Hematopoietic multipotent progenitor cell treated with erythropoietin and hydrocortisone succinate and interleukin-3 and kit ligand, for 17 days (in vitro differentiated cells): Measurements from ENCODE around the gene S100A1.
"Not testable (repeated sequence)": the region's sequence is repeated elsewhere in the genome, so short reads cannot be mapped to it uniquely, and the experiment has no call there.

Experiments
- DNase-seq: peaks from one replicate; pipeline ENCODE4 v3.0.0-alpha.2; 2015; ENCODE audit warnings: low spot score

The S100A1 gene

GRCh38 chr1:153658400-153659174, 30.4 kb downstream of the S100A1 start, which contains the start of gene SNAPIN:
Gene SNAPIN (plus strand): TSS chr1:153658703. CDS start chr1:153658744, 41 bp downstream.
- peak; percentile 86 for DNase-seq

GRCh38 chr1:153659175-153659534, 30.9 kb downstream of the S100A1 start:
- DNase-seq, result no peak

GRCh38 chr1:153659656-153660055, 31.4 kb downstream of the S100A1 start:
- no peak for DNase-seq

- no peak for DNase-seq
These were observed 33.0 kb downstream of the S100A1 start for GRCh38 chr1:153661111-153661708.

GRCh38 chr1:153662269-153662668, 34.0 kb downstream of the S100A1 start:
- no peak for DNase-seq

GRCh38 chr1:153663211-153663610, 35.0 kb downstream of the S100A1 start:
- DNase-seq, result no peak

- no peak for DNase-seq
These were observed 39.2 kb downstream of the S100A1 start for GRCh38 chr1:153667439-153667838.

- not testable (repeated sequence) for DNase-seq
These were observed 40.4 kb downstream of the S100A1 start for GRCh38 chr1:153668672-153669071.

GRCh38 chr1:153669606-153670005, 41.4 kb downstream of the S100A1 start:
- no peak for DNase-seq

- peak; percentile 25 for DNase-seq
These were observed 42.1 kb downstream of the S100A1 start for GRCh38 chr1:153670257-153670858.

- peak; percentile 98 for DNase-seq
These were observed 42.8 kb downstream of the S100A1 start, which contains the start of gene ILF2 for GRCh38 chr1:153670859-153671627. Gene ILF2 (minus strand): TSS chr1:153670993. CDS start chr1:153670922, 71 bp downstream.

- not testable (repeated sequence) for DNase-seq
These were observed 43.6 kb downstream of the S100A1 start for GRCh38 chr1:153671628-153672353.

- DNase-seq, result no peak
These were observed 45.3 kb downstream of the S100A1 start for GRCh38 chr1:153673511-153673910.

GRCh38 chr1:153677718-153678518, 49.7 kb downstream of the S100A1 start:
- DNase-seq, result peak; percentile 43

GRCh38 chr1:153678519-153679336, 50.5 kb downstream of the S100A1 start, which contains the start of gene NPR1:
Gene NPR1 (plus strand): TSS chr1:153678688. CDS start chr1:153679109, 421 bp downstream.
- no peak for DNase-seq

GRCh38 chr1:153679337-153680119, 51.3 kb downstream of the S100A1 start:
- no peak for DNase-seq

- DNase-seq, result no peak
These were observed 51.8 kb downstream of the S100A1 start for GRCh38 chr1:153680120-153680403.
